ENCODE data around the gene FATE1.

The FATE1 gene

DNA sequence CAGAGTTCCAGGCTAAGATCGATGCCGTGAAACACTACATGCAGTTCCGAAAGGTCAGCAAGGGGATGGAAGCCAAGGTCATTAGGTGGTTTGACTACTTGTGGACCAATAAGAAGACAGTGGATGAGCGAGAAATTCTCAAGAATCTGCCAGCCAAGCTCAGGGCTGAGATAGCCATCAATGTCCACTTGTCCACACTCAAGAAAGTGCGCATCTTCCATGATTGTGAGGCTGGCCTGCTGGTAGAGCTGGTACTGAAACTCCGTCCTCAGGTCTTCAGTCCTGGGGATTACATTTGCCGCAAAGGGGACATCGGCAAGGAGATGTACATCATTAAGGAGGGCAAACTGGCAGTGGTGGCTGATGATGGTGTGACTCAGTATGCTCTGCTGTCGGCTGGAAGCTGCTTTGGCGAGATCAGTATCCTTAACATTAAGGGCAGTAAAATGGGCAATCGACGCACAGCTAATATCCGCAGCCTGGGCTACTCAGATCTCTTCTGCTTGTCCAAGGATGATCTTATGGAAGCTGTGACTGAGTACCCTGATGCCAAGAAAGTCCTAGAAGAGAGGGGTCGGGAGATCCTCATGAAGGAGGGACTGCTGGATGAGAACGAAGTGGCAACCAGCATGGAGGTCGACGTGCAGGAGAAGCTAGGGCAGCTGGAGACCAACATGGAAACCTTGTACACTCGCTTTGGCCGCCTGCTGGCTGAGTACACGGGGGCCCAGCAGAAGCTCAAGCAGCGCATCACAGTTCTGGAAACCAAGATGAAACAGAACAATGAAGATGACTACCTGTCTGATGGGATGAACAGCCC lies 28.0 kb downstream of the FATE1 start:
- DNase-seq (ENCODE audit: low spot score): no peak

DNA sequence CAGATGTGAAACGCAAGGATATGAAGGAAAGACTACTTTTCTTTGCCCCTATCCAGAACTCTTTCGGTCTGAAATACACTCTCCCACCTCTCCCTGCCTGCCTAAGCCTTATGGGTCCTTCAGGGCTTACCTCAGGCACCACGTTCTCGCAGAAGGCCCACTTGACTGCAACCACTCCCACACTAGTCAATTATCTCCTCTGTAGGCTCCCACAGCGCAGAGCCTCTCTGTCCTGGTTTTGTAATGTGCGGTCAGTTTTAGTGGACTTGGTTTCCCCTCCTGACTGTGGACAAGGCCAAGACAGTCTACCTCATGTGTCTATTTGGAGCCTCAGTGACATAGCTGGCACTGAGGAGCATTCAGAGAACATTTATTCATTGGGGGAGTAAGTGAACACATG lies 29.8 kb downstream of the FATE1 start:
- DNase-seq (ENCODE audit: low spot score): no peak

DNA sequence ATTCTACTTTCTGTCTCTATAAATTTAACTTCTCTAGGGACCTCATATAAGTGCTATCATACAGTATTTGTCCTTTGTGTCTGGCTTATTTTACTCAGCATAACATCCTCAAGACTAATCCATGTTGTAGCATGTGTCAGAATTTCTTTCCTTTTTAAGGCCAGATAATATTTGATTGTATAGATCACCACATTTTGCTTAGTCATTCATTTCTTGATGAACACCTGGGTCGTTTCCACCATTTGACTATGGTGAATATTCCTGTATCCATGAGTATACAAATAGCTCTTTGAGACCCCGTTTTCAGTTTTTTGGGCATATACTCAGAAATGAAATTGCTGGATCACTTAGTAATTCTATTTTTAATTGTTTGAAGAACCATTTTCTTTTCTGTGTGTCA lies 30.7 kb downstream of the FATE1 start:
- no peak for DNase-seq (ENCODE audit: low spot score)

DNA sequence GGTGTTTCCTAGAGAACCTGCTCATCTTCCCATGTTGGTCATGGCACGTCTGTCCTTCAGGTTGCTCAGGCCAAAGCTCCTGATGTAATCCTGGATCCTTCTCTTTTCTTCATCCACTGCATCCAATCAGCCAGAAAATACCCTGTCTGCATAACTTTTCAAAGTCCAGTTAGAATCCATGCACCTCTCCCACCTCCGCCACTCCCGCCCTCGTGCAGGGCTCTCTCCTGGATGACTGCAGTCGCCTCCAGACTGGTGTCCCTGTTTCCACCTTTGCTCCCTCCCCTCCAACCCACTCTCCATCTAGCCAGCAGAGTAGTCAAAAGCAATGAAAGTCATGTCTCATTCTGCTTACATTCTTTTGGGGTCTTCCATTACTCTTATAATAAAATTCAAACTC lies 34.7 kb downstream of the FATE1 start:
- DNase-seq (ENCODE audit: low spot score): no peak

DNA sequence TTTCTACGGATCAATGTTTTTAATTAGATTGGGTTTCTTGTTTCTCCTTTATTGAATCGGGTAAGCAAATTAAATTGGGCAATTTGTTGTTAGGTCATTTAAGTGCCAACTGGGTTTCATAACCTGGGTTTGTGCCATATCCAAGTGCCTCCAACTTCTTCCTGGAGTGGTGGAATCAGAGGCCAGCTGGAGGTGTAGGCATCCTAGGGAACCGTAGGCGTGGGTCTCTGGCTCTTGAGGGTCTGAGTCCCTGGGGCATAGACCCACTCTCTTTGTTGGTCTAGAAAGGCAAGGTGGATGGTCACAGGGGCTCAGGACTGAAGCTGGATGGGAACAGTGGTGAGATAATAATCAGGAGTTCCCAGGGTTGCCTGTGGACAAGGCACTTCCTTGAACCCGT lies 37.0 kb downstream of the FATE1 start:
- no peak for DNase-seq (ENCODE audit: low spot score)

DNA sequence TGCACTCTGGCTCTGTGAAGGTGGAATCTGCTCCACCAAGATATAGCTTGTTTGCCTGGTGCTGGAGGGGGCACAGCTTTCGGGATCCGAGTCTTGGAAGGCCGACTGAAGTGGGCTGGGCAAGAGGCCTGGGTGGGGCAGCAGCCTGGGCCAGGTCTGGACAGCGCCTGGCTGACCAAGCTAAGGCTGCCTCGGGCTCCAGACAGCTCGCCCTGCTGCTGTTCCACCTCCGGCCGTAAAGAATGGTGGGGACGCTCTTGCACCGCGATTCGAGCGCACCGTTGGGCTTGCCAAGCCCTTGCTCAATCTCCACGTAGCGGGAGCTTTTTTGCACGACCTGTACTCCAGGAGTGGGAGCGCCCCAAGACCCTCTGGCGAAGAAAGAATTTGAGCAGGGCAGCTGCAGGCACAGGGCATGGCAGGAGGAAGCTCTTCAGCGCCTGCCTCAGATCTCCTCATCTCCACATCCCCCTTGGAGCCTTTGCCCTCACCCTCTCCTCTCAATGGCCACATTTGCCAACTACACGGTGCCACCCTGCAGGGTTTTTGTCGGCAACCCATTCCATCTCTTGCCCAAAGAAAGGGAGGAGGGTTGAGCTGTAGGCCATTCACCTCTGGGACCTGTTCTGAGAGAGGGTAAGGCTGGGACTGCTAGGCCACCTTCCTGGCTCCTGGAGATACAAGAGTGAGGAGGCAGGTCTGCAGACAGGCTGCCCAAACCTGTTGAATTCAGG lies 37.6 kb downstream of the FATE1 start:
- peak; percentile 23 for DNase-seq (ENCODE audit: low spot score)

DNA sequence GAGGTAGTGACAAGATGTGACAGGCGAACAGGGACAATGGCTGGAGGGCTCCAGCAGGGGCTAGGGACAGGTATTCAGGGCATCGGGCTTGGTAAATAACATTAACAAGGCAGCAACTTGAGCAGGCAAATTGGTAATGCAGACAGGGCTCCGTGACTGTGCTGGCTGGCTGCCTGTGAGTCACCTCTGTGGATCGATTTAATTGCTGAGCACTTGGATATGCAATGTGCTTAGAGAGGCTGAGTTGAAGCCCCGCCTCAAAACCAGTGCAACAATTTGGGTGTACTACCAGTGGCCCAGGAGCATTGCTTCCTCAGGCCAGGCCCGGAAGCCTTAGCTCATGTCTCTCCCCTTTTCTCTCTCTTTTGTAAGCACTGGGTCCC lies 38.2 kb downstream of the FATE1 start:
- DNase-seq (ENCODE audit: low spot score): no peak

DNA sequence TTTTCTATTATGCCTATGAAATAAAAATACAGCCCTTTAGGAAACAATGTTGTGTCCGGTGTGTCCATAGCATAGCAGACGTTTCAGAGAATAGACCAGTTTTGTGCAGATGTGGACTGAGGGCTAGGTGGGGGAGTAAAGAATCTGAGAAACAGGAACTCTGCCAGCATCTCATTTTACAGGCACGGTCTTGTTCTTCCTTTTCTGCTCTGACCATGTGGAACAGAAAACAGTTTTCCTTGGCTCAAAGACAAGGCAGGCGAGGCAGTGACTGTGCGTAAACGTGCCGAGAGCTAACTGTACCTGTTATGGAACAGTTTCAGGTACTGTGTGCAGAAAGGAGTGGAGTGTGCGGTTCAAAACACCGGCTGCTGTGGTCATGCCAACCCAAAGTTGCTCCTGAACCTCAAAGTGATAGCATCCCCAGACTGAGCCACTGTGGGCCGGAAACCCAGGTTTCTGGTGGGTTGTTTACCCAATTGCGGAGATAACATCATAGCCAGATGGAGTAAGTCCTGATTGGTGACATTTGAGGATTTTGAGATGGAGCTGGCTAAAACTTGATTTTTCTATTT lies 38.9 kb downstream of the FATE1 start:
- DNase-seq (ENCODE audit: low spot score): no peak

DNA sequence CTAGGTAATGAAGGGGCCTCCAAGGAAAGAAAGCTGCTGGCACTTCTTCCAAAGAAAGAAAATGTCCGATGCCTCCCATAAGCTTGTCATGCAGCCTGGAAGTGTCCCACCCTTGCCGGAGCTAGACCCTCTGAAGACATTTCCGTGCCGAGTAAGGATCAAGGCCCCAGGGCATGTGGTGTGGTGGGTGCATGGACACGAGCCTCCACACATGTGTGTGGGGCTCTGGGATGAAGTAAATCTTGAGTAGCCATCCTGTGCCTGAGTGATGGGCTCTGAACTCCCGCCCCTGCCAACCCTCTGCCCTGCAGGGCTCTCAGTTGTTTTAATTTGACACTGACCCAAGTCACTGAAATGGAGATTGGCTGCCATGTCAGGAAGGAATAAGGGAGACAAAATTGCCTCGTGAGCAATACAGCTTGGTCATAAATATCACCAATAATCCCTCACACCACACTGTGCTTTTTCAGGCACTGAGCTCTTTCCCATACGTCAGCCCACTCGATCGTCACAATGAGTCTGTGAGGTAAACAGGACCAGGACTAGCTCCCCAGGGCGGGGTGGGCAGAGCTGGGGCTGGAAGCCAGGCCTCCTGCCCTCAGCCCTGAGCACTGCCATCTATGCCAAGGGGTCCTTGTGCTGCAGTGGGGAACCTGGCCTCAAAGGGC lies 43.3 kb downstream of the FATE1 start:
- DNase-seq (ENCODE audit: low spot score): no peak

DNA sequence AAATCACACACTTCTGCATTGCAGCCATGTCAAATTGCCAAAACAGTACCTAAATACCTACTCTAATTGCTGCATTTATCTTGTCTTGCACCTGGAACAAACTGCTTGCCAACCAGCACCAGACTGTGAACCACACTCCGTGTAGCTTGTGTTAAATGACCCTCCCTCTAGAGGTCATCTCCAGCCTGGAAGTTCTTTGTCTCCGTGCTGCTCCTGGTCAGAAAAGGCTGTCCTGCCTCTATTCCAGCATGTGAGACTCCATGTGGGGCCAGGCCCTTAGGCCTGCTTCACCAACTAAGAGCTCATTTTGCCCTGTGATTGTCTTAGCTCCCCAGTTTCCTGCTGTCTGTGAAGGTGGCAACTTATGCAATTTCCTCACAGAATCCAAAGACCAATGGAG lies 47.0 kb downstream of the FATE1 start:
- no peak for DNase-seq (ENCODE audit: low spot score)

DNA sequence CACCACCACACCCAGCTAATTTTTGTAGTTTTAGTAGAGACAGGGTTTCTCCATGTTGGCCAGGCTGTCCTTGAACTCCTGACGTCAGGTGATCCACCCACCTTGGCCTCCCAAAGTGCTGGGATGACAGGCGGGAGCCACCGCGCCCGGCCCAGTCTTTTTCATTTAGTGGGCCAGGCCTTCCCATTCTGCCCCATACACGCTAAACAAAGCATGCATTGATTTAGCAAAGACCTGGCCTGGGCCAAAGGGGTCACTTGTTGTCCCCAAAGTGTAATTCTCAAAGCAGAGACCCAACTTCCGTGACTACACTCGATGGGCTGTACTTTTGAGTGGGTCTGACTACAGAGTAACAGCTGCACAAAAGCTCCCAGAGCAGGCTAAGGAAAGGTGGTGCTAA lies 47.9 kb downstream of the FATE1 start:
- no peak for DNase-seq (ENCODE audit: low spot score)

DNA sequence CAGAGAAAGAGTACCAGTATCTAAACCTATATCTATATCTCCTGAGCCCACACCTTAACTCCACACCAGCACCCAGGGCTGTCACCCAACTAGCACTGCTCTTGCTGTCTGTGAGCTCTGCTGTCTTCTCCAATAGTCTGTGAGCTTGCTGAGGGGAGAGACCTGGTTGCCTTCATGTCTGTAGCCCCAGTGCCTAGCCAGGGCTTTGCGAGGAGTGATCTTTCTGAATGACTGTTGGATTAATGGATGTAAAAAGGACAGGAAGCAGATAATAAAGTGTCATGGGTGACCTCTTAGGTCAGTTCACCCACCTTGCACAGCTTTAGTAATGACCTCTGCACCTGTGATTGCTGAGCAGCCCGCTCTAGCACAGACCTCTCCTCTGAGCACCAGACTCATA lies 49.2 kb downstream of the FATE1 start:
- no peak for DNase-seq (ENCODE audit: low spot score)

DNA sequence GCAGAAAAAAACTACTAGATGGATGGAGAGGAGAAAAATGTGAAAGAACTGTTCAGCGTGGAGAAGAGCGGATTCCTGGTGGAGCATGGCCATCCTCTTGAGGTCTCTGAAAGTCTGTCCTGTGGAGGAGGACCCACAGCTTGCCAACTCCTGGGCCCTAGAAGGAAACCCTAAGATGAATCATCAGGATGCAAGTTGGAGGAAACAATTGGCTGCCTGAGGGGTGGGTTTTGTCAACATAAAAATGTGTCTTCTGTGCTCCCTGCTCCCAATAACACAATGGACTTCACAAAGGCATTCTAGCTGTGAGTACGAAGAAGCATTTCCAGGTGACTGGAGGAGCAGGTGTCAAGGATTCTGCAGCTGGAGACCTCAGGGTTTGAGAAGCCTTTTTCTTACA lies 55.9 kb downstream of the FATE1 start:
- no peak for DNase-seq (ENCODE audit: low spot score)
